SK-N-SH (cell line): ENCODE measurements around the gene SP3. TPM values are rescaled to one million over a fixed set of nuclear protein-coding genes. Genes with fewer than 3 reads are reported as not detected.

ENCODE experiments used
- CTCF ChIA-PET: fragments of 300-600, 350-600 bp; formaldehyde crosslinking; extraction: SDS; loops from one replicate; lab custom pipeline; 2021; lab: Yijun Ruan, JAX
- POLR2A ChIA-PET: fragments of 350-600 bp; sonication (Branson Sonifier 250); formaldehyde crosslinking; extraction: SDS; loops from one replicate; lab custom pipeline; 2020; ENCODE audit warnings: antibody characterized with exemption, inconsistent platforms; lab: Yijun Ruan, JAX
- DNase-seq: peaks from one replicate; pipeline ENCODE4 v3.0.0; 2012
- H2AFZ ChIP-seq: fragments of 200-600 bp; sonication (generic); 2 replicates; pipeline ENCODE4 v1.8.1; 2016; ENCODE audit warnings: antibody characterized with exemption, mild to moderate bottlenecking, low read depth
- H3F3A ChIP-seq: fragments of 200-600 bp; sonication (generic); replicated peaks from 2 replicates; pipeline ENCODE3; 2016; ENCODE audit warnings: antibody characterized with exemption, mild to moderate bottlenecking; ENCODE audit not compliant: insufficient read depth
- H3K27ac ChIP-seq, 2 experiments: fragments of 200-500 bp in 1 of 2; fragments of 200-600 bp in 1 of 2; sonication (Bioruptor generic) in 1 of 2; sonication (generic), shearing (Covaris generic) in 1 of 2; 2 replicates each; pipeline versions ENCODE4 v1.5.1 to v1.6.1; 2014 to 2016; ENCODE audit warnings: low read depth in 2 of 2, inconsistent platforms in 1 of 2, low read length in 1 of 2, mild to moderate bottlenecking in 1 of 2, mixed read lengths in 1 of 2
- H3K27me3 ChIP-seq: fragments of 200-600 bp; sonication (generic), shearing (Covaris generic); 2 replicates; pipeline ENCODE4 v1.6.1; 2016; ENCODE audit warnings: mixed run types; ENCODE audit not compliant: insufficient read depth
- H3K36me3 ChIP-seq, 2 experiments: fragments of 200-500 bp in 1 of 2; fragments of 200-600 bp in 1 of 2; sonication (Bioruptor generic) in 1 of 2; sonication (generic) in 1 of 2; replicated peaks in 1 of 2; 2 replicates each; pipeline versions ENCODE3 to v1.5.1; 2014 to 2016; ENCODE audit warnings: low read length in 1 of 2, mild to moderate bottlenecking in 1 of 2; ENCODE audit not compliant: insufficient read depth in 2 of 2, control insufficient read depth in 1 of 2
- H3K4me1 ChIP-seq, 2 experiments: fragments of 200-500 bp in 1 of 2; fragments of 200-600 bp in 1 of 2; sonication (Bioruptor generic) in 1 of 2; sonication (generic), shearing (Covaris generic) in 1 of 2; 2 replicates each; pipeline versions ENCODE4 v1.5.1 to v1.6.1; 2014 to 2016; ENCODE audit warnings: low read depth in 1 of 2, low read length in 1 of 2, mixed run types in 1 of 2; ENCODE audit not compliant: insufficient read depth in 2 of 2, control insufficient read depth in 1 of 2
- H3K4me2 ChIP-seq: fragments of 200-600 bp; sonication (generic), shearing (Covaris generic); 2 replicates; pipeline ENCODE4 v1.6.1; 2017; ENCODE audit warnings: mixed run types
- H3K4me3 ChIP-seq, 2 experiments: fragments of 200-500 bp in 1 of 2; fragments of 200-600 bp in 1 of 2; sonication (Bioruptor generic) in 1 of 2; sonication (generic), shearing (Covaris generic) in 1 of 2; 2 replicates each; pipeline versions ENCODE4 v1.5.1 to v1.8.1; 2014 to 2016; ENCODE audit warnings: low read depth in 2 of 2, inconsistent platforms in 1 of 2, low read length in 1 of 2, mild to moderate bottlenecking in 1 of 2, mixed read lengths in 1 of 2, moderate library complexity in 1 of 2
- H3K79me2 ChIP-seq: fragments of 200-600 bp; sonication (generic); 2 replicates; pipeline ENCODE4 v1.8.1; 2017; ENCODE audit warnings: mild to moderate bottlenecking; ENCODE audit not compliant: insufficient read depth
- H3K9ac ChIP-seq: fragments of 200-600 bp; sonication (generic); 2 replicates; pipeline ENCODE4 v1.6.1; 2017; ENCODE audit warnings: mixed run types
- H3K9me2 ChIP-seq: fragments of 200-600 bp; sonication (generic); 2 replicates; pipeline ENCODE4 v1.6.1; 2017; ENCODE audit warnings: mixed run types
- H3K9me3 ChIP-seq: fragments of 200-600 bp; sonication (generic); 2 replicates; pipeline ENCODE4 v1.6.1; 2017; ENCODE audit warnings: mixed run types, mild to moderate bottlenecking, moderate library complexity
- H4K20me1 ChIP-seq: fragments of 200-600 bp; sonication (generic); 2 replicates; pipeline ENCODE4 v1.6.1; 2017; ENCODE audit warnings: mild to moderate bottlenecking, mixed run types; ENCODE audit not compliant: insufficient read depth
- FOXJ3 ChIP-seq: sonication (generic); formaldehyde crosslinking; IDR thresholded peaks from 2 replicates; pipeline ENCODE4 v1.5.1; 2020; ENCODE audit warnings: mild to moderate bottlenecking, missing genetic modification reagents
- GABPA ChIP-seq: IDR thresholded peaks from 2 replicates; pipeline ENCODE4 v1.4.0; 2012; ENCODE audit warnings: low read depth, mild to moderate bottlenecking
- GATA2 ChIP-seq: sonication (generic); formaldehyde crosslinking; IDR thresholded peaks from 2 replicates; pipeline ENCODE4 v1.5.0; 2020; ENCODE audit warnings: mild to moderate bottlenecking, missing genetic modification reagents
- MXI1 ChIP-seq: IDR thresholded peaks from 2 replicates; pipeline ENCODE4 v1.6.1; 2012; ENCODE audit warnings: mild to moderate bottlenecking, low read depth, low read length, improper control_type of control experiment
- NRF1 ChIP-seq: IDR thresholded peaks from 2 replicates; pipeline ENCODE4 v1.6.1; 2012; ENCODE audit warnings: low read depth, mild to moderate bottlenecking, low read length
- RCOR1 ChIP-seq: fragments of 150-350 bp; IDR thresholded peaks from 2 replicates; pipeline ENCODE4 v1.6.1; 2017; ENCODE audit warnings: antibody characterized with exemption, low read length
- RFX5 ChIP-seq: IDR thresholded peaks from 2 replicates; pipeline ENCODE4 v1.6.1; 2012; ENCODE audit warnings: mild to moderate bottlenecking, improper control_type of control experiment, low read length
- RXRA ChIP-seq: IDR thresholded peaks from 2 replicates; pipeline ENCODE4 v1.4.0; 2012; ENCODE audit warnings: low read depth, mild to moderate bottlenecking, borderline replicate concordance
- TAF1 ChIP-seq: IDR thresholded peaks from 2 replicates; pipeline ENCODE4 v1.6.1; 2012; ENCODE audit warnings: low read depth, mild to moderate bottlenecking, low read length, moderate library complexity, borderline replicate concordance
- YY1 ChIP-seq: IDR thresholded peaks from 2 replicates; pipeline ENCODE4 v1.4.0; 2012; ENCODE audit warnings: low read depth, mild to moderate bottlenecking
- WGBS: methylation state at CpG from one replicate; pipeline ENCODE4 v1.1.6; 2017; ENCODE audit warnings: low lambda C conversion rate; 5-methylcytosine and 5-hydroxymethylcytosine counted together
- polyA plus RNA-seq, 3 experiments: library from polyadenylated mRNA; depleted of rRNA; stranded (reverse); fragments of >200 nt; gene quantifications; 2 replicates each; pipeline ENCODE4 v1.2.3, GENCODE V29; 2012
- TF ChIP-seq, protein P1 (sequence below): fragments of 150-350 bp; IDR thresholded peaks from 2 replicates; pipeline ENCODE4 v1.6.1; 2016; ENCODE audit warnings: mild to moderate bottlenecking, low read depth, low read length
- TF ChIP-seq, protein P2 (sequence below): fragments of 150-350 bp; IDR thresholded peaks from 2 replicates; pipeline ENCODE4 v1.6.1; 2017; ENCODE audit warnings: antibody characterized with exemption, low read length, low read depth, borderline replicate concordance
- TF ChIP-seq, protein P3 (sequence below): IDR thresholded peaks from 2 replicates; pipeline ENCODE4 v1.4.0; 2012; ENCODE audit warnings: low read depth, borderline replicate concordance

The SP3 gene
- polyA plus RNA-seq, 1 of the 3 experiments (the other 2 are of a cell fraction) = 23.1 TPM

DNA sequence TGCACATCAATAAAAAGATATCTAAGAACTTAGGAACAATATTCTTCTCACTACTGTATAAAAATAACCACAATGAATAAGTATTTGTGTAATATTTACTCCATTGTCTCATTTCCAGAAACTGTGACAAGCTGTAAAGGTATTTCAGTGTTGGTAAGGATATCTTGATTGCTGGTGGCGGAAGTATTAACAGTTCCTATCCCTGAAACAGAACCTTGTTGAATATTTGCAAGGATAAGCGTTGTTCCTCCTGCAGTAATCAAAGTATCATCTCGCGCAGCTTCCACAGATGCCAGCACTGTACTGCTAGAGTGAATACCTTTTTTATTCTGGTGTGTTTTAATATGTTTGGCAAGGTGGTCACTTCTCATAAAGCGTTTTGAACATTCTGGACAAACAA lies 55.3 kb downstream of the SP3 start (continued):
- TF ChIP-seq RCOR1 (no peak), FOXJ3 (CRISPR knock-in tag) (no peak), YY1 (no peak)
- TF ChIP-seq, protein P1, sequence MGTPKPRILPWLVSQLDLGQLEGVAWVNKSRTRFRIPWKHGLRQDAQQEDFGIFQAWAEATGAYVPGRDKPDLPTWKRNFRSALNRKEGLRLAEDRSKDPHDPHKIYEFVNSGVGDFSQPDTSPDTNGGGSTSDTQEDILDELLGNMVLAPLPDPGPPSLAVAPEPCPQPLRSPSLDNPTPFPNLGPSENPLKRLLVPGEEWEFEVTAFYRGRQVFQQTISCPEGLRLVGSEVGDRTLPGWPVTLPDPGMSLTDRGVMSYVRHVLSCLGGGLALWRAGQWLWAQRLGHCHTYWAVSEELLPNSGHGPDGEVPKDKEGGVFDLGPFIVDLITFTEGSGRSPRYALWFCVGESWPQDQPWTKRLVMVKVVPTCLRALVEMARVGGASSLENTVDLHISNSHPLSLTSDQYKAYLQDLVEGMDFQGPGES = no peak

DNA sequence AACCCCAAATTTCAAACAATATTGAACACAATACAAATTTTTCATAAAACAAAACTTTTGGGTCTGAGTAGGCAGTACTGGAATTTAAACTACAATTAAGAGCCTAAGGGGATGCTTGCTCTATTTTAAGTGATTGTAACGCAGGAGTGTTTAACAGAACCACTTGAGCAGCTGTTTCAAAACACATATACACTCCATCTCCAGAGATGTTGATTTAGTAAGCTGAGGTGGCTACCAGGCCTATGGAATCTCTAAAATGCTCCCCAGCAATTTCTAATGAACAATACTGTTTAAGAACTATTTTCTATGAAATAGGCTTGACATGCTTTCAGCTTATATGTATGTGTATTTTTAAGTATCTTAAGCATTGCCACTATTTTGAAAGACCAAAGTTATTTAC lies 58.5 kb downstream of the SP3 start:
- Histone ChIP-seq H3K9ac (no peak overlapping the region), H2AFZ (no peak overlapping the region), H3K4me1 (no peaks in the 10 kb centered on the region; a peak in 1 of 4 replicates), H3K4me2 (no peak overlapping the region), H3K27me3 (no peaks in the 10 kb centered on the region), H4K20me1 (no peaks in the 10 kb centered on the region), H3K9me2 (no peaks in the 10 kb centered on the region), H3K4me3 (no peak overlapping the region), H3F3A (peaks cover 19% of the 10 kb centered on the region), H3K9me3 (no peaks in the 10 kb centered on the region), H3K79me2 (peaks cover 20% of the 10 kb centered on the region; the same call in 1 of the 2 replicates), H3K36me3 (peaks cover 69 to 72% of the 10 kb centered on the region in 2 experiments), H3K27ac (no peak overlapping the region)
- ChIA-PET CTCF (no interaction called here), POLR2A (no interaction called here)
- DNase-seq = no peak
- TF ChIP-seq RFX5 (no peak), YY1 (no peak), RXRA (no peak), NRF1 (no peak), FOXJ3 (CRISPR knock-in tag) (no peak), GATA2 (CRISPR knock-in tag) (no peak), MXI1 (no peak), TAF1 (no peak), RCOR1 (no peak), GABPA (no peak)
- TF ChIP-seq, protein P2, sequence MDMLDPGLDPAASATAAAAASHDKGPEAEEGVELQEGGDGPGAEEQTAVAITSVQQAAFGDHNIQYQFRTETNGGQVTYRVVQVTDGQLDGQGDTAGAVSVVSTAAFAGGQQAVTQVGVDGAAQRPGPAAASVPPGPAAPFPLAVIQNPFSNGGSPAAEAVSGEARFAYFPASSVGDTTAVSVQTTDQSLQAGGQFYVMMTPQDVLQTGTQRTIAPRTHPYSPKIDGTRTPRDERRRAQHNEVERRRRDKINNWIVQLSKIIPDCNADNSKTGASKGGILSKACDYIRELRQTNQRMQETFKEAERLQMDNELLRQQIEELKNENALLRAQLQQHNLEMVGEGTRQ = no peak
- TF ChIP-seq, protein P3, sequence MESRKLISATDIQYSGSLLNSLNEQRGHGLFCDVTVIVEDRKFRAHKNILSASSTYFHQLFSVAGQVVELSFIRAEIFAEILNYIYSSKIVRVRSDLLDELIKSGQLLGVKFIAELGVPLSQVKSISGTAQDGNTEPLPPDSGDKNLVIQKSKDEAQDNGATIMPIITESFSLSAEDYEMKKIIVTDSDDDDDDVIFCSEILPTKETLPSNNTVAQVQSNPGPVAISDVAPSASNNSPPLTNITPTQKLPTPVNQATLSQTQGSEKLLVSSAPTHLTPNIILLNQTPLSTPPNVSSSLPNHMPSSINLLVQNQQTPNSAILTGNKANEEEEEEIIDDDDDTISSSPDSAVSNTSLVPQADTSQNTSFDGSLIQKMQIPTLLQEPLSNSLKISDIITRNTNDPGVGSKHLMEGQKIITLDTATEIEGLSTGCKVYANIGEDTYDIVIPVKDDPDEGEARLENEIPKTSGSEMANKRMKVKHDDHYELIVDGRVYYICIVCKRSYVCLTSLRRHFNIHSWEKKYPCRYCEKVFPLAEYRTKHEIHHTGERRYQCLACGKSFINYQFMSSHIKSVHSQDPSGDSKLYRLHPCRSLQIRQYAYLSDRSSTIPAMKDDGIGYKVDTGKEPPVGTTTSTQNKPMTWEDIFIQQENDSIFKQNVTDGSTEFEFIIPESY = no peak
- WGBS = 100% methylated on average over 1 of the region's 1 CpG
